DMS153 treated with DMSO at 0.1 percent for 48 hours (cell line): ENCODE measurements around the gene TCIRG1.

Experiments
- DNase-seq: peaks from one replicate; lab custom pipeline; 2025; ENCODE audit not compliant: unreplicated experiment; lab: John Stamatoyannopoulos, UW

TCIRG1 gene

GRCh38 chr11:68006606-68007166 is 32.1 kb upstream of the TCIRG1 start:
- no peak for DNase-seq

- DNase-seq, result no peak
Measured at GRCh38 chr11:68007498-68008380, 31.1 kb upstream of the TCIRG1 start.

DNA sequence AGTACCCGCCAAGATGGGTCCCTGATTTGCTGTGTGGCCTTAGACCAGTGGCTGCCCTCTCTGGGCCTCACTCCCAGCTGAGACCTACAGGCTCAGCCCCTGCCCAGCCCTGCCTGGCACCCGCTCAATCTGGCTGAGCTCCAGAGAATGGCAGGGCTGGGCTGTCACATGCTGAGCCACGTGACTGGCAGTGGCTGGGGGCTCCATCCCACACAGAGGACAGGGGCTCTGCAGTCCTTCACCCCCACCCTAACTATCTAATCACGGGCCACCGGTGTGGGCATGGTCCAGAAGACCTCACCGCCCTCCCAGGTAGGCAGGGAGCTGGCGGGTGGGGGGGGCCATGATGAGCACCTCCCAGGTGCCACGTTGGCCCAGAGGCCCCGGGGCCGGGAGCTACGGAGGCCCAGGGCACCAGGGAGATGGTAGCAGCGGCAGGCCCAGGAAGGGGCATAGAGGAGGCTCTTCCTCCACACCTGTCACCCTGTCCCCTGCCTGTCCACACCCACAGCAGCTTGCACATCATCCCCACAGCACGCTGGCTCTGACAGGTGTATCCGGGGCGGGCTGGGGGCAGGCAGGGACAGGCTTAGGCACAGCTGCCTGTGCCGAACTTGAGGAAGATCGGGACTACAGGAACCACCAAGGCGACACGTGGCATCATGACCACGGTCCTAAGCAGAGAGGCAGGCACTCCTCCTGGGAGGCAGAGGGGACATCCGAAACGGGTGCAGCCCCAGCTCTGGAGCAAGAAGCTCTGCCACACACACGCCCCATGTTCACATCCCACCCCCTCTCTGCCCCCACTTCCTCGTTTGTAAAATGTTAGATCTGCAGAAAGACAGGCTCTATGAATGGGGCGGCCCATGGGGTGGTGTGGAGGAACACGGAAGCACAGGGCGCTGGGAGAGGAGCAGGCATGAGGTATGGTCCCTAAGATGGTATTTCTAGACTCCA is 30.2 kb upstream of the TCIRG1 start:
- peak; percentile 29 for DNase-seq

DNA sequence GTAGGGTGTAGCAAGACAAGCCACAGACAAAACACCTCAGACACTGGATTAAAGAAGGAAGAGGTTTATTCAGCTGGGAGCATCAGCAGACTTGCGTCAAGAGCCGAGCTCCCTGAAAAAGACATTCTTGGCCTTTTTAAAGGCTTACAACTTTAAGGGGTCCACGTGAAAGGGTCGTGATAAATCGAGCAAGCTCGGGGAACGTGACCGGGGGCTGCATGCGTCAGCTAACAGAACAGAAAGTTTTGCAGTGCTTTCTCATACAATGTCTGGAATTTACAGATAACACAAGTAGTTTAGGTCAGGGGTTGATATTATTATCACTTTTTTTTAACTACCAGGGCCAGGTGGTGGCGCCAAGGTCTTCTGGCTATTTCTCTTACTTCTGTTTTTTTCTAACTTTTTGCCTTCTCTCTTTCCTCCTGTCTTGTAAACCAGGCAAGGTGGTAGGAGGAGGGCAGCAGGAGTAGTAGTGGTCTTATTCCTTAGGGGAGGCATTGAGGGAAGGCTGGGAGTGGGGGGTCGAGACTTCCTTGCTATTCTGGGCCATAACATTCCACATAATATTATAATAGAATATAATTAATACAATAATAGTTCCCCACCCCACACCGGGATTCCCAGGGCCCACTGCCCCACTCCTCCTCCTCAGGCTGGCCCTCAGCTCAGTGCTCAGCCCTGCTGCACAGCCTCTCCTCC is 29.3 kb upstream of the TCIRG1 start:
- DNase-seq, result no peak

DNA sequence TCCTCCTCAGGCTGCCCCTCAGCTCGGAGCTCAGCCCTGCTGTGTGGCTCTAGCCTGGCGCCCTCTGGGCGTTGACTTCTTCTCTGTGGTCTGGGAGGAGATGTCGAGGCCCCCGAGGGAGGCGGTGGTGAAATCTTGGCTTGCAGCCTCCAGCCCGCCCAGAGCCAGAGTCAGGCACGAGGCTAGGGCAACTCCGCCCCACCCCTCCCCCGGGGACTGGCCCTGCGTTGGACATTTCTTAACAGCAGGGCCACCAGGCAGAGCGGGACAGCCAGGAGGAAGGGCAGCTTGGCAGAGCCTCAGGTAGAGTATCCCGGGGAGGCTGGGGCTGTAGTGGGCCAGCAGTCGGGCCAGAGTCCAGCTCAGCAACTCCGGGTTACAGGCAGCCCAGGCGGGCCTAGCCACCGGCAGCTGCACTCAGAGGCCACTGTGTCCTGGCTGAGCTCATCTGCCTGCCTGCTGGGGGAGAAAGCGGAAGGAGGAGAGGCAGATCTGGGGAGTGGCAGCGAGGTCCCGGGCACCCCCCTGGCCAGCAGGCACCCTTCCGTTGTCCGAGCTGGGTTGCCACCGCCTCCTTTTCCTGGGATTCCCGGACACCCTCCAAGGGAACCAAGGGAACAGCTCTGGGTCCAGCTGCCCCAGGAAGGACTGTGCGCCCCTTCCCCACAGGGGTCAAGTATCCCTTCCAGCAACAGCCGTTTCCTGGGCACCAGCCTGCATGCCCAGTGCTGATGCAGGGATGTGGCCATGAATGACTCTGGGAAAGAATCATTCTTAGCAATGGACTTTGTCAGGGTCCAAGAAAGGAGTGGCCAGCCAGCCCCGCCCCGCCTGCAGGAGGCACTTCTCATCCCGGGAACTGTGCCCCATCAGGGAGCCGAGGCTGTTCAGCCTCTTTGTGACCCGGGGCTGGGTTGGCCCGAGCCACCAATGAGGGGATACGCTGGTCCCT is 28.5 kb upstream of the TCIRG1 start, which contains the start of gene ALDH3B1:
ALDH3B1 (plus strand) TSS at position 238 of the 952 bp plus-strand sequence. CDS start 4,971 bp downstream, outside the sequence.
- DNase-seq, result no peak

DNA sequence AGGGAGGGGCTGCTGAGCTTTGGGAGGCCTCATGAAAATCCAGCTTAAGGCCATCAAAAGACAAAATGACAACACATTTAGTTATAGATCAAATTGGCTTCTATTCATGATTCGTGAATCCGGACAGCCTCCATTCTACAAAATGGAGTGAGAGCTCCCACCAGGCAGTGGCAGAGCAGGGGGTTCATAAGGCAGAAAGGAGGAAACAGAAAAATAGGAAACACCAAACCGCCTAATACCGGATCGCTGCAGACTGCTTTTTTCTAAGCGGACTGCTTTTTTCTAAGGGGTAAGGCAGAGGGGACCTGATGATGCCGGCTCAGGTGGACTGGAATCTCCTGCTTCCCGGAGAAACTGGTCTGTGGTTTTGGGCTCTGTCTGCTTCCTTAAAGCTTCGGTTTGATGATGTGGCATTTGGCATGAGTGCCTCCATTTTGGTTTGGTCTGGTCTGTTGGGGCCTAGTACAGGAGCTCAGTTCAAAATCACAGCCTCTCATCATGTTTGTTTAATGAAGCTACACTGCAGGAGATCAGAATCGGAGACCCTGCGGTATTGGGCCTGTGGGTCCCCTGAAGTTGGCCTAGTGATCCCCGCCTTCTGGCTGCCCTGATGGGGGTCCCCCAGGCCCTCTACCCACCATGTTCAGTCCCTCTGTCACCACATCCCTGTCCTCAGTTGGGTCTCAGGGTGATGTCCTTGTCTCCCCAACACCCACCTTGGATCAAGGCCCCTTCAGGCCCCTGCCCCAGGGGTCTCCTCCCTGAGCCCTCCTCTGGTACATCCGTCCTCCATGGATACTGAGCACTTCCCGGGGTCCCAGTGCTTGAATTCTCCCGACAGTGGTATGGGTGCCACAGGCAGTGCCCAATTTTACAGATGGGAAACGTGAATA is 27.5 kb upstream of the TCIRG1 start:
- no peak for DNase-seq

DNA sequence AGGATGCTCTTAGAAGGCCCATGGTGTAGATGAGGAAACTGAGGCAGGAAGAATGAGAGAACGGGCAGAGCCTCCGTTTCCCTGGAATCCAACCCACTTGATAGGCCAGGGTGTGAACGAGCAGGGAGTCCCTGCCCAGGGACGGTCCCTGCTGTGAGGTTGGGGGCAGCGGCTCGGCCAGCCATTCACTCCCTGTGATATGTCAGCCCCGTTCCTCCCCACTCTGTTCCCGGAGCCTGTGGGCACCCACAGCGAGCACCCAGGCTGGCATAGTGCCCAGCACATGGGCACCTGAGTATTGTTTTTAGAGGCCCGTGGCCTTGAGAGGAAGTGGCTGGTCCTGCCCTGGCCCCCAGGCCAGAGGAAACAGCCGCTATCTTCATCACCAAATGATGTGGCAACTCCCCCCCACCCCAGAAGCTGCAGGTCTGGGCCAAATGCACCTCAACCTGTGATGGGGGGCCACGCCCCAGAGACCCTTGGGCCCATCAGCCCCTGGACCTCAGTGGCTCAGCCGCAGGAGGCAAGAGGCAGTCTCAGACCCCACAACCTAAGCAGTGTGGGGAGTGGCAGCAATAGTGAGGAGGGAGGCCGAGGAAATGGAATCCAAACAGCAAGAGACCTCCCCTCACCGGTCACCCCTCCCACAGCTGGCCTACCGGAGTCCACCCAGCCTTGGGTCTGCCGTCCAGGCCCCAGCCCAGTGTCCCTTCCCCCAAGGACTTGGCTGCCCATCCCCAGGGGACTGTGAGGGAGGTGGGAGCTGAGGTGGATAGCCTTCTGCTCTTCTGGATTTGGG is 26.6 kb upstream of the TCIRG1 start:
- DNase-seq, result no peak

- DNase-seq, result no peak
Measured at GRCh38 chr11:68012843-68013610, 25.8 kb upstream of the TCIRG1 start.

- no peak for DNase-seq
Measured at GRCh38 chr11:68013611-68014156, 25.1 kb upstream of the TCIRG1 start.

GRCh38 chr11:68014157-68014946 is 24.5 kb upstream of the TCIRG1 start:
- no peak for DNase-seq

GRCh38 chr11:68014947-68015447 is 23.8 kb upstream of the TCIRG1 start:
- no peak for DNase-seq

- DNase-seq, result no peak
Measured at GRCh38 chr11:68015467-68015866, 23.4 kb upstream of the TCIRG1 start.

- DNase-seq, result no peak
Measured at GRCh38 chr11:68016161-68016903, 22.5 kb upstream of the TCIRG1 start.

GRCh38 chr11:68016904-68017817 is 21.7 kb upstream of the TCIRG1 start:
- DNase-seq, result no peak
